Erythroblast (primary cell): Measurements from ENCODE around the gene NPAS2.

Experiments
- GATA1 ChIP-seq: IDR thresholded peaks from 2 replicates; pipeline ENCODE4 v1.6.1; 2011; ENCODE audit warnings: low read depth, mild to moderate bottlenecking, control low read depth, low read length, moderate library complexity
- POLR2A ChIP-seq: IDR thresholded peaks from 2 replicates; pipeline ENCODE4 v1.6.1; 2011; ENCODE audit warnings: mild to moderate bottlenecking, low read length

DNA sequence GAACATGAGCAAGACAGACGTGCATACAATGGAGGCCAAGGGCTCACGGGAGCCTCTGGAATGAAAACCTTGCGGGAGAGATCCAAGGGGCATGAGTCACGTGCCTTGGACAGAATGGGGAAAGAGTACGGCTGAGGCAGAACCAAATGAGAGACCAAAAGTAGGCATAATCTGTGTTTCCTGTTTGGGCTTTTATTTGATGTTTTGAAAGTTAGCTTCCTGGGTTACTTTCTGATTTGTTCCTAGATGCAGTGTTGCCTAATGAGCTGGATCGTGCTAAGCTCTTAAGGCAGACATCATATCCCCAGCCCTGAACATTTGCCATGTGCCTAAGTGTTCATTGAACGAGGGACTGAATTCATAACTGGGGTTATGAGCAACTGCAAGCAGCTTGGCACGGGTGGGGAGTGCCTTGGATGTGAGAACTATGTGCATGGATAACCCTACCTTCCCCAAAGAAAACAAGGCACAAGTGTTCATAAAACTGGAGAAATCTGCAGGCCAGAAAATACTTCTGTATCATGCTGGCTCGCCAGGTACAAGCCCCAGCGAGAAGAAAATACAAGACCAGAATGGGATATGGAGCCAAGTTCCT is 121.8 kb downstream of the NPAS2 start:
- TF ChIP-seq POLR2A: no peak
- TF ChIP-seq GATA1: no peak
